GM19397 (cell line): ENCODE results near the gene MVD.
A peak's percentile ranks its signal among the peaks of the same experiment; 100 is the strongest.

Source experiments
- ATAC-seq: cut with Tn5 transposase; IDR thresholded peaks from one replicate; pipeline ENCODE4 v1.9.1; 2021; ENCODE audit warnings: mild to moderate bottlenecking, moderate library complexity; ENCODE audit not compliant: unreplicated experiment

The MVD gene

GRCh38 chr16:88697831-88698615 lies 35.1 kb upstream of the MVD start:
- ATAC-seq: no peak

- ATAC-seq: no peak
Measured at GRCh38 chr16:88697116-88697830, 34.4 kb upstream of the MVD start.

- ATAC-seq: no peak
Measured at GRCh38 chr16:88696441-88696840, 33.5 kb upstream of the MVD start.

- ATAC-seq: no peak
Measured at GRCh38 chr16:88695753-88696152, 32.9 kb upstream of the MVD start.

GRCh38 chr16:88695218-88695617 lies 32.3 kb upstream of the MVD start:
- no peak for ATAC-seq

- ATAC-seq: no peak
Measured at GRCh38 chr16:88694221-88695087, 31.6 kb upstream of the MVD start.

- no peak for ATAC-seq
Measured at GRCh38 chr16:88693420-88694177, 30.7 kb upstream of the MVD start.

- no peak for ATAC-seq
Measured at GRCh38 chr16:88692861-88693260, 30.0 kb upstream of the MVD start.

- no peak for ATAC-seq
Measured at GRCh38 chr16:88691924-88692560, 29.2 kb upstream of the MVD start.

- no peak for ATAC-seq
Measured at GRCh38 chr16:88691129-88691813, 28.4 kb upstream of the MVD start.

GRCh38 chr16:88690341-88691128 lies 27.6 kb upstream of the MVD start:
- ATAC-seq: no peak

GRCh38 chr16:88688013-88688778 lies 25.3 kb upstream of the MVD start:
- no peak for ATAC-seq

GRCh38 chr16:88687676-88688012 lies 24.8 kb upstream of the MVD start:
- ATAC-seq: no peak

- ATAC-seq: no peak
Measured at GRCh38 chr16:88687254-88687576, 24.3 kb upstream of the MVD start.

- ATAC-seq: peak; percentile 59
Measured at GRCh38 chr16:88686439-88687253, 23.8 kb upstream of the MVD start, which contains the start of gene SNAI3. TSS of gene SNAI3 (minus strand) at chr16:88686507. CDS start at chr16:88686406, 101 bp downstream.

GRCh38 chr16:88686062-88686438 lies 23.2 kb upstream of the MVD start:
- ATAC-seq: peak; percentile 16
